HG03097 (cell line): ENCODE results near the gene IL17F.
"Not testable (repeated sequence)": the region's sequence is repeated elsewhere in the genome, so short reads cannot be mapped to it uniquely, and the experiment has no call there.

Source experiments
- ATAC-seq: cut with Tn5 transposase; IDR thresholded peaks from one replicate; pipeline ENCODE4 v1.9.1; 2021; ENCODE audit not compliant: unreplicated experiment, low FRiP score

Gene IL17F

GRCh38 chr6:52249078-52249477 lies 4.8 kb upstream of the IL17F start:
- no peak for ATAC-seq

- ATAC-seq: no peak
These were observed 1.1 kb upstream of the IL17F start for GRCh38 chr6:52245425-52245824.

- ATAC-seq: no peak
These were observed 912 bp downstream of the IL17F start for GRCh38 chr6:52243282-52243893.

- no peak for ATAC-seq
These were observed 2.5 kb downstream of the IL17F start for GRCh38 chr6:52241819-52242218.

- no peak for ATAC-seq
These were observed 10.1 kb downstream of the IL17F start for GRCh38 chr6:52233975-52234823.

GRCh38 chr6:52233005-52233404 lies 11.3 kb downstream of the IL17F start:
- no peak for ATAC-seq

GRCh38 chr6:52231406-52232127 lies 12.7 kb downstream of the IL17F start:
- ATAC-seq: no peak

- ATAC-seq: no peak
These were observed 13.6 kb downstream of the IL17F start for GRCh38 chr6:52230685-52231084.

- ATAC-seq: peak; percentile 99
These were observed 16.8 kb downstream of the IL17F start for GRCh38 chr6:52227495-52227894.

GRCh38 chr6:52221302-52221701 lies 23.0 kb downstream of the IL17F start:
- peak; percentile 86 for ATAC-seq

GRCh38 chr6:52217761-52218160 lies 26.5 kb downstream of the IL17F start:
- ATAC-seq: no peak

- no peak for ATAC-seq
These were observed 27.2 kb downstream of the IL17F start for GRCh38 chr6:52216932-52217575.

- ATAC-seq: no peak
These were observed 28.5 kb downstream of the IL17F start for GRCh38 chr6:52215787-52216186.

GRCh38 chr6:52213127-52213526 lies 31.2 kb downstream of the IL17F start:
- ATAC-seq: no peak

GRCh38 chr6:52210227-52210626 lies 34.1 kb downstream of the IL17F start:
- ATAC-seq: peak; percentile 86

- ATAC-seq: no peak
These were observed 34.5 kb downstream of the IL17F start for GRCh38 chr6:52209770-52210169.

- no peak for ATAC-seq
These were observed 35.7 kb downstream of the IL17F start for GRCh38 chr6:52208612-52209011.

GRCh38 chr6:52207066-52207465 lies 37.2 kb downstream of the IL17F start:
- no peak for ATAC-seq

- ATAC-seq: no peak
These were observed 42.8 kb downstream of the IL17F start for GRCh38 chr6:52201493-52201892.

GRCh38 chr6:52201046-52201445 lies 43.3 kb downstream of the IL17F start:
- ATAC-seq: no peak

GRCh38 chr6:52200088-52200487 lies 44.2 kb downstream of the IL17F start:
- not testable (repeated sequence) for ATAC-seq
